Measurements from ENCODE around the gene KCNMB2.

DNA sequence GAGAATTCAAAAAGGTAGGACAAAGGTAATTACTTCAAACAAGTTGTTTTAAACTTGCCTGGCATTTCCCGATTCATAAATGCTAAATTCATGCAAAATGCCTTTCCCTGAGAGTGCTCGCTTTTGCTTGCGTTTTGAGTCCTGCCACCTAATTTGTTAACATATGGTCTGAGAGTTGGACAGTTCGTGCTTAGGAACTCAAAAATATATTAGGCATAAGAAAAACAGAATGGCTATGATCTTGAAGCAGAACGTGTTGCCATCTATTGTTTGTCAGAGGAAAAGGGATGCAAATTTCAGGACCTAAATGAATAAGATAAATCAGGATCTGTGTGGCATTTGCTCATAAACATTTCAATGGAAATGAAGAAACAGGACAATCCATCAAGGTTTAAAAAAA is 339.6 kb downstream of the KCNMB2 start:
- TF ChIP-seq, protein P1, sequence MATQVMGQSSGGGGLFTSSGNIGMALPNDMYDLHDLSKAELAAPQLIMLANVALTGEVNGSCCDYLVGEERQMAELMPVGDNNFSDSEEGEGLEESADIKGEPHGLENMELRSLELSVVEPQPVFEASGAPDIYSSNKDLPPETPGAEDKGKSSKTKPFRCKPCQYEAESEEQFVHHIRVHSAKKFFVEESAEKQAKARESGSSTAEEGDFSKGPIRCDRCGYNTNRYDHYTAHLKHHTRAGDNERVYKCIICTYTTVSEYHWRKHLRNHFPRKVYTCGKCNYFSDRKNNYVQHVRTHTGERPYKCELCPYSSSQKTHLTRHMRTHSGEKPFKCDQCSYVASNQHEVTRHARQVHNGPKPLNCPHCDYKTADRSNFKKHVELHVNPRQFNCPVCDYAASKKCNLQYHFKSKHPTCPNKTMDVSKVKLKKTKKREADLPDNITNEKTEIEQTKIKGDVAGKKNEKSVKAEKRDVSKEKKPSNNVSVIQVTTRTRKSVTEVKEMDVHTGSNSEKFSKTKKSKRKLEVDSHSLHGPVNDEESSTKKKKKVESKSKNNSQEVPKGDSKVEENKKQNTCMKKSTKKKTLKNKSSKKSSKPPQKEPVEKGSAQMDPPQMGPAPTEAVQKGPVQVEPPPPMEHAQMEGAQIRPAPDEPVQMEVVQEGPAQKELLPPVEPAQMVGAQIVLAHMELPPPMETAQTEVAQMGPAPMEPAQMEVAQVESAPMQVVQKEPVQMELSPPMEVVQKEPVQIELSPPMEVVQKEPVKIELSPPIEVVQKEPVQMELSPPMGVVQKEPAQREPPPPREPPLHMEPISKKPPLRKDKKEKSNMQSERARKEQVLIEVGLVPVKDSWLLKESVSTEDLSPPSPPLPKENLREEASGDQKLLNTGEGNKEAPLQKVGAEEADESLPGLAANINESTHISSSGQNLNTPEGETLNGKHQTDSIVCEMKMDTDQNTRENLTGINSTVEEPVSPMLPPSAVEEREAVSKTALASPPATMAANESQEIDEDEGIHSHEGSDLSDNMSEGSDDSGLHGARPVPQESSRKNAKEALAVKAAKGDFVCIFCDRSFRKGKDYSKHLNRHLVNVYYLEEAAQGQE (IDR thresholded peaks at IDR 0.05; ENCODE audit: insufficient replicate concordance, low read depth): no peak
- TF ChIP-seq, protein P2, sequence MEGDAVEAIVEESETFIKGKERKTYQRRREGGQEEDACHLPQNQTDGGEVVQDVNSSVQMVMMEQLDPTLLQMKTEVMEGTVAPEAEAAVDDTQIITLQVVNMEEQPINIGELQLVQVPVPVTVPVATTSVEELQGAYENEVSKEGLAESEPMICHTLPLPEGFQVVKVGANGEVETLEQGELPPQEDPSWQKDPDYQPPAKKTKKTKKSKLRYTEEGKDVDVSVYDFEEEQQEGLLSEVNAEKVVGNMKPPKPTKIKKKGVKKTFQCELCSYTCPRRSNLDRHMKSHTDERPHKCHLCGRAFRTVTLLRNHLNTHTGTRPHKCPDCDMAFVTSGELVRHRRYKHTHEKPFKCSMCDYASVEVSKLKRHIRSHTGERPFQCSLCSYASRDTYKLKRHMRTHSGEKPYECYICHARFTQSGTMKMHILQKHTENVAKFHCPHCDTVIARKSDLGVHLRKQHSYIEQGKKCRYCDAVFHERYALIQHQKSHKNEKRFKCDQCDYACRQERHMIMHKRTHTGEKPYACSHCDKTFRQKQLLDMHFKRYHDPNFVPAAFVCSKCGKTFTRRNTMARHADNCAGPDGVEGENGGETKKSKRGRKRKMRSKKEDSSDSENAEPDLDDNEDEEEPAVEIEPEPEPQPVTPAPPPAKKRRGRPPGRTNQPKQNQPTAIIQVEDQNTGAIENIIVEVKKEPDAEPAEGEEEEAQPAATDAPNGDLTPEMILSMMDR (IDR thresholded peaks at IDR 0.05; ENCODE audit: insufficient read depth, low read length): no peak
- TF ChIP-seq GABPA (IDR thresholded peaks at IDR 0.05; ENCODE audit: low read depth) (no peak), POLR2AphosphoS5 (IDR thresholded peaks at IDR 0.05; ENCODE audit: low read depth) (no peak), SPI1 (IDR thresholded peaks at IDR 0.05; ENCODE audit: borderline replicate concordance, low read depth) (no peak)

Data from HL-60 (cell line).